GM12878 (cell line): ENCODE data around the gene MIAT. TPM values are rescaled to one million over a fixed set of nuclear protein-coding genes. Genes with fewer than 3 reads are reported as not detected.

Experiments used
- ATAC-seq: fragments of 200-7000 bp; cut with Tn5 transposase; 3 replicates; pipeline ENCODE4 v1.9.1; 2020; ENCODE audit warnings: mild to moderate bottlenecking, moderate library complexity
- BruUV-seq: library from RNA; stranded (reverse); fragments of 400-500 nt; replicated peaks from 2 replicates; lab custom pipeline; 2021; lab: Mats Ljungman, UMichigan
- CTCF ChIA-PET: fragments of 300-600 bp; sonication (Branson Sonifier 250); formaldehyde crosslinking; extraction: SDS; loops from one replicate; lab custom pipeline; 2021; ENCODE audit warnings: inconsistent platforms; lab: Yijun Ruan, JAX
- POLR2A ChIA-PET: fragments of 350-600 bp; formaldehyde crosslinking; extraction: SDS; loops from one replicate; lab custom pipeline; 2021; ENCODE audit warnings: inconsistent platforms; lab: Charles Lee
- RAD21 ChIA-PET: fragments of 300-600 bp; sonication (Branson Sonifier 250); formaldehyde crosslinking; loops from one replicate; lab custom pipeline; 2023; ENCODE audit warnings: antibody characterized with exemption; ENCODE audit not compliant: unreplicated experiment; lab: Charles Lee
- SMC1A ChIA-PET: fragments of 300-600 bp; sonication (Branson Sonifier 250); formaldehyde crosslinking; loops from one replicate; lab custom pipeline; 2023; ENCODE audit not compliant: unreplicated experiment, uncharacterized antibody; lab: Charles Lee
- DNase-seq: peaks from one replicate; pipeline ENCODE4 v3.0.0-alpha.2; 2011; ENCODE audit warnings: low read depth, low spot score
- FAIRE-seq: peaks from 3 replicates; lab custom pipeline; 2011; peaks lifted over from hg19 to GRCh38; lab: Jason Lieb, UNC
- H2AFZ ChIP-seq: 2 replicates; pipeline ENCODE4 v1.6.0; 2011; ENCODE audit warnings: low read depth, low read length, control low read depth; ENCODE audit not compliant: control insufficient read depth
- H3K27ac ChIP-seq: 2 replicates; pipeline ENCODE4 v1.5.1; 2011; ENCODE audit warnings: control low read depth; ENCODE audit not compliant: control insufficient read depth, insufficient read depth
- H3K27me3 ChIP-seq, 2 experiments: replicated peaks in 1 of 2; 2 replicates each; pipeline versions ENCODE4 v1.6.0 to v1.6.1; 2011; ENCODE audit warnings: low read length in 1 of 2; ENCODE audit not compliant: control insufficient read depth in 2 of 2, insufficient read depth in 2 of 2
- H3K36me3 ChIP-seq, 2 experiments: 2 replicates each; pipeline ENCODE4 v1.5.1; 2011; ENCODE audit warnings: low read length in 1 of 2; ENCODE audit not compliant: control insufficient read depth in 2 of 2, insufficient read depth in 2 of 2
- H3K4me1 ChIP-seq: 2 replicates; pipeline ENCODE4 v1.6.1; 2011; ENCODE audit warnings: mild to moderate bottlenecking, low read length, moderate library complexity, mixed read lengths; ENCODE audit not compliant: control insufficient read depth, insufficient read depth
- H3K4me2 ChIP-seq: 2 replicates; pipeline ENCODE4 v1.6.0; 2011; ENCODE audit warnings: control low read depth; ENCODE audit not compliant: control insufficient read depth, insufficient read depth
- H3K4me3 ChIP-seq: fragments of 200-600 bp; sonication (generic); 2 replicates; pipeline ENCODE4 v1.5.1; 2016
- H3K79me2 ChIP-seq: 2 replicates; pipeline ENCODE4 v1.6.0; 2011; ENCODE audit warnings: low read length; ENCODE audit not compliant: control insufficient read depth, insufficient read depth
- H3K9ac ChIP-seq: 2 replicates; pipeline ENCODE4 v1.8.0; 2011; ENCODE audit warnings: low read length, control low read depth, mixed read lengths; ENCODE audit not compliant: control insufficient read depth, insufficient read depth
- H3K9me3 ChIP-seq: replicated peaks from 3 replicates; pipeline ENCODE4 v1.5.1; 2011; ENCODE audit warnings: mild to moderate bottlenecking, low read length; ENCODE audit not compliant: control insufficient read depth, insufficient read depth
- H4K20me1 ChIP-seq: 2 replicates; pipeline ENCODE4 v1.6.0; 2011; ENCODE audit not compliant: control insufficient read depth, insufficient read depth
- EZH2 ChIP-seq: IDR thresholded peaks from 2 replicates; pipeline ENCODE4 v1.6.1; 2012; ENCODE audit warnings: low read depth, mild to moderate bottlenecking, control low read depth, inconsistent platforms, low read length, borderline replicate concordance; ENCODE audit not compliant: control insufficient read depth
- FOXK2 ChIP-seq: fragments of 450-650 bp; IDR thresholded peaks from 2 replicates; pipeline ENCODE4 v1.6.1; 2017; ENCODE audit warnings: mild to moderate bottlenecking, moderate library complexity
- HCFC1 ChIP-seq: fragments of 150-350 bp; IDR thresholded peaks from 2 replicates; pipeline ENCODE4 v1.6.1; 2014; ENCODE audit warnings: low read length
- IKZF1 ChIP-seq: fragments of 450-650 bp; conservative IDR thresholded peaks from 2 replicates; pipeline ENCODE4 v1.6.1; 2017; ENCODE audit warnings: antibody characterized with exemption, mild to moderate bottlenecking
- IRF4 ChIP-seq: IDR thresholded peaks from 2 replicates; pipeline ENCODE4 v1.6.1; 2011; ENCODE audit warnings: low read depth, low read length
- JUNB ChIP-seq: IDR thresholded peaks from 2 replicates; pipeline ENCODE4 v1.6.1; 2016; ENCODE audit warnings: antibody characterized with exemption, mild to moderate bottlenecking
- JUND ChIP-seq: IDR thresholded peaks from 2 replicates; pipeline ENCODE4 v1.6.1; 2012; ENCODE audit warnings: low read depth, mild to moderate bottlenecking, low read length, improper control_type of control experiment, moderate library complexity
- MTA3 ChIP-seq: IDR thresholded peaks from 2 replicates; pipeline ENCODE4 v1.6.1; 2012; ENCODE audit warnings: low read length, inconsistent platforms, borderline replicate concordance
- PAX8 ChIP-seq: fragments of 450-650 bp; IDR thresholded peaks from 2 replicates; pipeline ENCODE4 v1.6.1; 2017; ENCODE audit warnings: mild to moderate bottlenecking, moderate library complexity
- POU2F2 ChIP-seq: IDR thresholded peaks from 3 replicates; pipeline ENCODE4 v1.6.1; 2011; ENCODE audit warnings: low read depth, mild to moderate bottlenecking, low read length, borderline replicate concordance
- RAD21 ChIP-seq: IDR thresholded peaks from 2 replicates; pipeline ENCODE4 v1.6.1; 2011; ENCODE audit warnings: mild to moderate bottlenecking, low read depth, low read length, moderate library complexity; ENCODE audit not compliant: insufficient read depth
- RB1 ChIP-seq: fragments of 450-650 bp; formaldehyde crosslinking; IDR thresholded peaks from 2 replicates; pipeline ENCODE4 v1.6.1; 2017; ENCODE audit warnings: mild to moderate bottlenecking, borderline replicate concordance
- SIN3A ChIP-seq: IDR thresholded peaks from 2 replicates; pipeline ENCODE4 v1.6.1; 2012; ENCODE audit warnings: low read depth, low read length, improper control_type of control experiment
- YY1 ChIP-seq: IDR thresholded peaks from 2 replicates; pipeline ENCODE4 v1.6.1; 2011; ENCODE audit warnings: low read depth, mild to moderate bottlenecking, low read length
- ZNF207 ChIP-seq: fragments of 450-650 bp; IDR thresholded peaks from 2 replicates; pipeline ENCODE4 v1.6.1; 2014; ENCODE audit warnings: antibody characterized with exemption, mild to moderate bottlenecking, borderline replicate concordance
- ZNF384 ChIP-seq: IDR thresholded peaks from 2 replicates; pipeline ENCODE4 v1.6.1; 2012; ENCODE audit warnings: low read depth, mild to moderate bottlenecking, low read length, improper control_type of control experiment, borderline replicate concordance
- ZNF592 ChIP-seq: fragments of 450-650 bp; IDR thresholded peaks from 2 replicates; pipeline ENCODE4 v1.6.1; 2017; ENCODE audit warnings: mild to moderate bottlenecking, moderate library complexity
- WGBS: methylation state at CpG from one replicate; pipeline ENCODE4 v1.1.6; 2016; ENCODE audit warnings: low lambda C conversion rate; ENCODE audit not compliant: insufficient replicate concordance, insufficient coverage; ENCODE audit errors: missing lambda C conversion rate; 5-methylcytosine and 5-hydroxymethylcytosine counted together
- in situ Hi-C: fragments of 300-500 bp; cut with MboI; formaldehyde crosslinking; loops from 9 replicates; pipeline ENCODE4 v1.14.3; 2018; ENCODE audit warnings: mixed read lengths
- intact Hi-C: fragments of 100-400 bp; cut with micrococcal nuclease; formaldehyde crosslinking; loops from one replicate; pipeline ENCODE4 v1.14.2; 2022; ENCODE audit not compliant: unreplicated experiment
- polyA plus RNA-seq, 11 experiments: library from polyadenylated mRNA; depleted of rRNA in 4 of 11; unstranded in 6 of 11; stranded (reverse) in 5 of 11; fragments of >200 nt; fragmentation: Nextera tagmentation in 4 of 11; fragmentation: Illumina TruSeq in 1 of 11; extraction: Ambion mirVana in 4 of 11; extraction: Trizol in 1 of 11; gene quantifications; 1 replicate in 1 of 11; 2 replicates in 10 of 11; pipeline versions ENCODE4 v1.2.1 to v1.2.3, GENCODE V29; 2011 to 2016; ENCODE audit warnings: inconsistent platforms in 2 of 11, missing spikeins in 2 of 11, low read depth in 1 of 11
- total RNA-seq, 4 experiments: library from RNA; depleted of rRNA in 3 of 4; stranded (reverse); fragments of >200 nt in 3 of 4; fragmentation: Illumina TruSeq in 1 of 4; extraction: Trizol in 1 of 4; gene quantifications; 2 replicates each; pipeline versions ENCODE4 v1.2.1 to v1.2.3, GENCODE V29; 2013 to 2021

Gene MIAT
- total and polyA plus RNA-seq, 10 of the 15 experiments (the other 5 are each of a cell fraction or from before 2014, with no cell fraction given), result 0.39 to 13.7 (median 4.6) TPM

- H4K20me1 ChIP-seq, result no peaks in the 10 kb centered on the region
- peak; percentile 94 for ATAC-seq
- no TSS peak for BruUV-seq
- intact Hi-C loops, result loop anchor here (2.0 kb wide), 1 partner anchor 20 kb away; the partner anchor contains the start of gene TPST2
- H3K4me1 ChIP-seq, result peaks cover 25% of the 10 kb centered on the region
- in situ Hi-C loops, result no loop called here
- peak overlapping the region; percentile 61 for H2AFZ ChIP-seq
- H3K9ac ChIP-seq, result peak overlapping the region; percentile 36; the same call in 1 of the 2 replicates
- 6% methylated on average over 12 of the region's 12 CpGs for WGBS
- peak overlapping the region; percentile 21; the same call in 1 of the 2 replicates for H3K4me3 ChIP-seq
- no peaks in the 10 kb centered on the region for H3K79me2 ChIP-seq
- no peaks in the 10 kb centered on the region for H3K27me3 ChIP-seq
- POLR2A ChIA-PET, result interaction anchor here (0.7 to 5.7 kb wide), 5 partner anchors 9 to 33 kb away, joined by 3 to 62 read pairs (median 3); partner anchors contain the start of gene TPST2
- H3K9me3 ChIP-seq, result no peaks in the 10 kb centered on the region
- H3K27ac ChIP-seq, result peak overlapping the region; percentile 94
- CTCF ChIA-PET, result interaction anchor here (0.6 to 1.5 kb wide), 8 partner anchors 9 to 64 kb away, joined by 3 to 5 read pairs (median 3); no protein-coding TSS in a partner anchor
- RAD21 ChIA-PET, result interaction anchor here (1.0 to 1.7 kb wide), 5 partner anchors 18 to 98 kb away, joined by 3 to 7 read pairs (median 4); no protein-coding TSS in a partner anchor
- SMC1A ChIA-PET, result interaction anchor here (0.7 to 2.6 kb wide), 8 partner anchors 14 to 180 kb away, joined by 3 to 20 read pairs (median 4); partner anchors contain the start of genes HPS4, SRRD and TPST2
- H3K4me2 ChIP-seq, result peak overlapping the region; percentile 98
- peak; percentile 93 for DNase-seq
- FAIRE-seq, result peak; percentile 91
- no peaks in the 10 kb centered on the region for H3K36me3 ChIP-seq
- 0 out of 2 replicates have a peak, but pooled peaks have one; percentile 19 for TF ChIP-seq ZNF592
- no peak for TF ChIP-seq HCFC1
- peak; percentile 97; the same call in 1 of the 2 replicates for TF ChIP-seq MTA3
- no peak for TF ChIP-seq SIN3A
- no peak for TF ChIP-seq PAX8
- TF ChIP-seq IKZF1, result peak; percentile 100
- TF ChIP-seq EZH2, result 0 out of 2 replicates have a peak, but pooled peaks have one; percentile 75
- peak; percentile 98 for TF ChIP-seq JUND
- TF ChIP-seq JUNB, result peak; percentile 99
- no peak for TF ChIP-seq FOXK2
- TF ChIP-seq ZNF207, result no peak; the same call in 1 of the 2 replicates
- TF ChIP-seq RAD21, result no peak
- peak; percentile 99 for TF ChIP-seq IRF4
- peak; percentile 88; the same call in 2 of the 3 replicates for TF ChIP-seq POU2F2
- TF ChIP-seq RB1, result no peak
- peak; percentile 72; the same call in 1 of the 2 replicates for TF ChIP-seq YY1
- peak; percentile 46 for TF ChIP-seq ZNF384
Observed at GRCh38 chr22:26610072-26610958, 47.1 kb upstream of the MIAT start.
